Subcutaneous abdominal adipose tissue (tissue), 5 donors: ENCODE measurements around the gene S1PR4.
A peak's percentile ranks its signal among the peaks of the same experiment; 100 is the strongest.
"Not testable (repeated sequence)": the region's sequence is repeated elsewhere in the genome, so short reads cannot be mapped to it uniquely, and the experiment has no call there.

Experiments used
- H3K27ac ChIP-seq: one replicate; pipeline ENCODE4 v1.7.0; 2013; ENCODE audit warnings: low read depth, mild to moderate bottlenecking, inconsistent platforms, low read length, moderate library complexity
- H3K27me3 ChIP-seq, 5 donors: one replicate each; pipeline ENCODE4 v1.7.0; 2013; ENCODE audit warnings: low read length in 5 of 5, inconsistent platforms in 1 of 5; ENCODE audit not compliant: control insufficient read depth in 5 of 5, insufficient read depth in 4 of 5
- H3K36me3 ChIP-seq, 5 donors: one replicate each; pipeline ENCODE4 v1.7.0; 2013; ENCODE audit warnings: low read length in 5 of 5; ENCODE audit not compliant: control insufficient read depth in 5 of 5, insufficient read depth in 5 of 5
- H3K4me1 ChIP-seq, 5 donors: one replicate each; pipeline ENCODE4 v1.7.0; 2013; ENCODE audit warnings: low read length in 5 of 5, mild to moderate bottlenecking in 3 of 5, moderate library complexity in 1 of 5; ENCODE audit not compliant: control insufficient read depth in 5 of 5, insufficient read depth in 5 of 5
- H3K4me3 ChIP-seq, 5 donors: one replicate each; pipeline ENCODE4 v1.7.0; 2013; ENCODE audit warnings: low read length in 5 of 5, low read depth in 1 of 5
- H3K9ac ChIP-seq, 5 donors: one replicate each; pipeline ENCODE4 v1.7.0; 2013; ENCODE audit warnings: low read length in 5 of 5, mild to moderate bottlenecking in 4 of 5, moderate library complexity in 3 of 5
- H3K9me3 ChIP-seq, 5 donors: one replicate each; pipeline ENCODE4 v1.7.0; 2013; ENCODE audit warnings: low read length in 5 of 5; ENCODE audit not compliant: control insufficient read depth in 5 of 5
- donor health status: healthy.
- donor health status: healthy.
- donor health status: healthy.
- donor health status: healthy.
- donor health status: healthy.

The S1PR4 gene

DNA sequence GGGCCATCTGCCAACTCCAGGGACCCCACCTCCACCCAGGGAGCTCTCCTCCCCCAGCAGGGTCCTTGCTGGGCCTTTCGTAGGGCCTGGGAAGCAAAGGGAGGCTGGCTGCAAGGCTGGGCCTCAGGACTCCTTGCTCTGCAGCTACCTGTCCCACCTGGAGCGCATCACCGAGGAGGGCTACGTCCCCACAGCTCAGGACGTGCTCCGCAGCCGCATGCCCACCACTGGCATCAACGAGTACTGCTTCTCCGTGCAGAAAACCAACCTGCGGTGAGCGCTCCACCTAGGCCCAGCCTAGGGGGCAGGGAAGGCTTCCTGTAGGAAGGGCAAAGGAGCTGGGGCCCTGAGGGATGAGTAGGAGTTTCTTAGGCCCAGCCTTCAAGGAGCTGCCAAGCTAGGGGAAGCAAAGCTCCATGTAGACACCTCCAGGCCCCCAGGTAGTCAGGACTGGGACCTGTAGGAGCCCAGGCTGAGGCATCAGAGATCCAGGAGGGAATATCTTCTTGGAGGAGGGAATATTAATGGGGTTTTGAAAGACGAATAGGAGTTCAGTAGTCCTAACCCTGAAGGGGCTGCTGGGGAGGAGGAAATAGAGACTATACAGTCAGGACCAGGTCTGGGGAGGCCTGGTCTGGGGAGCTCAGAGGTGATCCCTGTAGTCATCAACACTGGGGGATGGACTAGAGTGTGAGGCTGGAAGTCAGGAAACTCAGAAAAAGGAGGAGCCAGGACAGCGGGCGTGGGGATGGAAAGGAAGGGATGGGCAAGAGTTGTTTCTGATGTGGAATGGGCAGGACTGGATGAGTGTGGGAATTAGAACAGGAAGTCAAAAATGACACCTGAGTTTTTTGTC, 26.8 kb upstream of the S1PR4 start:
- H3K4me1 ChIP-seq: peaks cover 0 to 18% (median 8%) of the 10 kb centered on the region in 5 donors
- H3K27ac ChIP-seq: no peak overlapping the region
- no peak overlapping the region for H3K9ac ChIP-seq
- no peak overlapping the region for H3K4me3 ChIP-seq
- H3K27me3 ChIP-seq: peaks cover 0 to 15% (median 5%) of the 10 kb centered on the region in 5 donors
- H3K9me3 ChIP-seq: no peaks in the 10 kb centered on the region
- H3K36me3 ChIP-seq: peaks cover 0 to 26% (median 11%) of the 10 kb centered on the region in 5 donors

- Histone ChIP-seq H3K4me3 (no peak overlapping the region), H3K9ac (no peak overlapping the region), H3K4me1 (peaks cover 0 to 18% (median 8%) of the 10 kb centered on the region in 5 donors), H3K27me3 (peaks cover 0 to 15% (median 5%) of the 10 kb centered on the region in 5 donors), H3K27ac (no peak overlapping the region), H3K36me3 (peaks cover 0 to 29% (median 11%) of the 10 kb centered on the region in 5 donors), H3K9me3 (no peaks in the 10 kb centered on the region)
These were observed 26.2 kb upstream of the S1PR4 start for GRCh38 chr19:3152419-3152780.

GRCh38 chr19:3153286-3154230, 25.0 kb upstream of the S1PR4 start:
- peaks cover 0 to 33% (median 11%) of the 10 kb centered on the region in 5 donors for H3K36me3 ChIP-seq
- no peak overlapping the region for H3K27ac ChIP-seq
- H3K4me3 ChIP-seq: no peak overlapping the region

GRCh38 chr19:3154447-3154846, 24.1 kb upstream of the S1PR4 start:
- H3K9me3 ChIP-seq, H3K9ac ChIP-seq: not testable (repeated sequence)
- Histone ChIP-seq H3K27me3 (peaks cover 0 to 15% (median 3%) of the 10 kb centered on the region in 5 donors), H3K4me3 (peak overlapping the region in 1 of 5 donors; percentile 14), H3K4me1 (peaks cover 0 to 18% (median 8%) of the 10 kb centered on the region in 5 donors), H3K27ac (peak overlapping the region; percentile 30), H3K36me3 (peaks cover 0 to 24% (median 5%) of the 10 kb centered on the region in 5 donors)

More at GRCh38 chr19:3153286-3154230, 25.0 kb upstream of the S1PR4 start:
- Histone ChIP-seq H3K9me3 (no peaks in the 10 kb centered on the region), H3K4me1 (peaks cover 0 to 18% (median 8%) of the 10 kb centered on the region in 5 donors), H3K27me3 (peaks cover 0 to 15% (median 5%) of the 10 kb centered on the region in 5 donors), H3K9ac (no peak overlapping the region)

DNA sequence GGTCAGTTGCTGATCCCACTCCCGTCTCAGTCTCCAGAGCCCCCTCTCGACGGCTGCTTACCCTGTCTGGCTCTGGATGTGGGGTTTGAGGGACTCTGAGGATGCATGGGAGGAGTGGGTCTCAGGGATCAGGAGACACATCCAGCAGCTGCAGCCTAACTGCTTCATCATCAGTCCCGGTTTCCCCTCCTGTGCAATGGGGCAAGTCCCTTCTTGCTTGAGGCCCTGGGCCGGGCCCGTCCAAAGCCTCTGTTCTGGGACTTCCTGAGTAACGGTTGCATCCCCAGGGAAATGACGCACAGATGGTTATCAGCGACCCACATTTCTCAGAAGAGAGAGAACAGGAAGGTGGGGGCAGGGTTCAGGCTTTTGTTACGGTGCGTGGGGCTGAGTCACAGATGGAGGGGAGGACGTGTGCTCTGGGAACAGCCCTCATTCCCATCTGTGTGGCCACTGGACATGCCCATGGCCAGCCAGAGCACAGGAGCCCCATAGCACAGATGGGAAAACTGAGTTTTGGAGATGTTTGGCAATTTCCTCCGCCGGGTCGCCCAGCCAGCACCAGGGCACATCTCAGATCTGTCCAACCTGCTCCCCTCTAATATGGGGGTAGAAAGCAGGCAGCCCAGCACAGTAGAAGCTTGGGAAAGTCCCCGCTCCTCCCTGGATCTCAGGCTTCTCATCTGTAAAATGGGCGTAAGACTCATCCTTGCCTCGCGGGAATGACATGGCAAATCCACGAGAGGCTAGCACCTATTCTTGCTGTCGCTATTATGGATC, 23.4 kb upstream of the S1PR4 start:
- H3K4me1 ChIP-seq: peaks cover 0 to 18% (median 7%) of the 10 kb centered on the region in 5 donors
- H3K9ac ChIP-seq: peak overlapping the region in 1 of 5 donors; percentile 53
- H3K9me3 ChIP-seq: no peaks in the 10 kb centered on the region
- H3K27me3 ChIP-seq: peaks cover 0 to 9% (median 0%) of the 10 kb centered on the region in 5 donors
- peak overlapping the region; percentile 30 for H3K27ac ChIP-seq
- peaks cover 0 to 23% (median 3%) of the 10 kb centered on the region in 5 donors for H3K36me3 ChIP-seq
- peak overlapping the region in 1 of 5 donors; percentile 14 for H3K4me3 ChIP-seq

- Histone ChIP-seq H3K9me3 (peaks cover 0 to 4% (median 0%) of the 10 kb centered on the region in 5 donors), H3K4me3 (no peak overlapping the region), H3K27ac (no peak overlapping the region), H3K4me1 (peaks cover 0 to 22% (median 6%) of the 10 kb centered on the region in 5 donors), H3K27me3 (peaks cover 0 to 4% (median 0%) of the 10 kb centered on the region in 5 donors), H3K9ac (no peak overlapping the region), H3K36me3 (peaks cover 0 to 22% (median 0%) of the 10 kb centered on the region in 5 donors)
These were observed 21.3 kb upstream of the S1PR4 start for GRCh38 chr19:3157096-3157845.

DNA sequence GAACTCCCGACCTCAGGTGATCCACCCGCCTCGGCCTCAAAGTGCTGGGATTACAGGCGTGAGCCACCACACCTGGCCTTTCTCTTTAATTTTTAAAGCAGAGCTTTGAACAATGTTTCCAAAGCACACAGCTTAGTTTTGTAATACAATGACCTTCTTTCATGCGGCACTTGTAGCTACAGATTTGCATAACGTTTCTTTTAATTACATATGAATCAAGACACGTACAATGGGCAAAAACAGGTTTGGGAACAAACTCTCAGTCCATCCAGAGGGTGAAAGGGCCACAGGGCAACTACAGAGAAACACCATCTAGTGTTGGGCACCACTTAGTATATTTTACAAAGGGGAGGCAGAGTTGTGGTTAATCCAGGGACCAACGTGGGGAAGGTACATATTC, 19.0 kb upstream of the S1PR4 start:
- peaks cover 0 to 31% (median 0%) of the 10 kb centered on the region in 5 donors for H3K36me3 ChIP-seq
- no peak overlapping the region for H3K27ac ChIP-seq
- no peak overlapping the region for H3K4me3 ChIP-seq
- no peak overlapping the region for H3K9ac ChIP-seq
- H3K4me1 ChIP-seq: peaks cover 0 to 23% (median 6%) of the 10 kb centered on the region in 5 donors
- peaks cover 0 to 4% (median 0%) of the 10 kb centered on the region in 5 donors for H3K27me3 ChIP-seq
- peaks cover 0 to 4% (median 0%) of the 10 kb centered on the region in 5 donors for H3K9me3 ChIP-seq

DNA sequence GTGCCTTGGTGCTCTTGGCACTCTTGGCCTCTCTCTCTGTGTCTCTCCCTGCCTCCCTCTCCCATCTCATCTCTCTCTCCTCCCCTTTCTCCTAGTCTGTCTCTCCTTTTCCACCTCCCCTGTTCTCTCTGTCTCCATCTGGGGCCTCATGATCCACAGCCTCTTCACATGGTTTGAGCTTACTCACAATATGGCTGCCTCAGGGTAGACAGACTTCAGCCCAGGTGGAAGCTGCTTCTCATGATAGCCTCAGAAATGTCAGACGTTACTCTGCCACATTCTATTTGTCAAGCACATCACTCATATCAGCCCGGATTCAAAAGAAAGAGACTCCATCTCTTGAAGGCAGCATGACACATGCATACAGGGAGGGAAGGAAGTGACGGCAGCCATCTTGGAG, 18.4 kb upstream of the S1PR4 start:
- peaks cover 0 to 4% (median 0%) of the 10 kb centered on the region in 5 donors for H3K9me3 ChIP-seq
- peaks cover 0 to under 1% (median 0%) of the 10 kb centered on the region in 5 donors for H3K27me3 ChIP-seq
- peaks cover 0 to 16% (median 0%) of the 10 kb centered on the region in 5 donors for H3K4me1 ChIP-seq
- H3K4me3 ChIP-seq: no peak overlapping the region
- H3K36me3 ChIP-seq: peaks cover 0 to 31% (median 0%) of the 10 kb centered on the region in 5 donors
- no peak overlapping the region for H3K27ac ChIP-seq
- H3K9ac ChIP-seq: no peak overlapping the region
